GM06990 (cell line): ENCODE measurements around the gene NR5A1.

ENCODE experiments used
- DNase-seq: peaks from one replicate; pipeline ENCODE4 v3.0.0-alpha.2; 2011; ENCODE audit not compliant: insufficient read length; ENCODE audit errors: extremely low read depth
- H3K27me3 ChIP-seq: replicated peaks from 2 replicates; pipeline ENCODE4 v1.6.0; 2011; ENCODE audit warnings: low read length; ENCODE audit not compliant: control insufficient read depth, insufficient read depth
- H3K36me3 ChIP-seq: 2 replicates; pipeline ENCODE4 v1.5.1; 2011; ENCODE audit warnings: low read length; ENCODE audit not compliant: control insufficient read depth, insufficient read depth
- H3K4me3 ChIP-seq: replicated peaks from 2 replicates; pipeline ENCODE4 v1.5.1; 2011; ENCODE audit warnings: low read depth, mild to moderate bottlenecking, control low read depth, low read length
- TF ChIP-seq, protein P1 (sequence below): IDR thresholded peaks from 2 replicates; pipeline ENCODE4 v1.5.1; 2011; ENCODE audit warnings: low read length, control low read depth, mild to moderate bottlenecking, inconsistent platforms; ENCODE audit not compliant: insufficient read depth, poor library complexity, severe bottlenecking

Gene NR5A1

DNA sequence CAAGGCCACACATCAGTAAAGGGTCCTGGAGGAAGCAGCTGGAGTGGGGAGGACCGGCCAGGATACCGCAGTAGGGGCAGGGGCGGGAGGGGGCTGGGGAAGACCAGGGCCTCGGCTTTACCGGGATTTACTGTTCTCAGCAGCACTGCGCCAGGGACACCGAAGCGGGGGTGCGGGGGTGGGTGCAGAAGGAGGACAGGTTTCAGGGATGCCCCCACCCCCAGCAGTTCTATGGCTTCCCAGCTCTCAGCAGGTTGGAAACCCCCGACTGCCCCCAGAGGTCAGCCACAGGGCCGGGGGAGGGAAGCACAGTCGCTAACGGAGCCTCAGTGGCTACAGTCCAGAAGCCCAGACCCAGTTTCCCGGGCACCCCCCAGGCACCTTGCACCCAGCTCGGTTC is 21.3 kb downstream of the NR5A1 start:
- no peak for DNase-seq
- no peaks in the 10 kb centered on the region for H3K36me3 ChIP-seq
- no peak overlapping the region for H3K4me3 ChIP-seq
- no peaks in the 10 kb centered on the region; the same call in 1 of the 2 replicates for H3K27me3 ChIP-seq
- TF ChIP-seq, protein P1, sequence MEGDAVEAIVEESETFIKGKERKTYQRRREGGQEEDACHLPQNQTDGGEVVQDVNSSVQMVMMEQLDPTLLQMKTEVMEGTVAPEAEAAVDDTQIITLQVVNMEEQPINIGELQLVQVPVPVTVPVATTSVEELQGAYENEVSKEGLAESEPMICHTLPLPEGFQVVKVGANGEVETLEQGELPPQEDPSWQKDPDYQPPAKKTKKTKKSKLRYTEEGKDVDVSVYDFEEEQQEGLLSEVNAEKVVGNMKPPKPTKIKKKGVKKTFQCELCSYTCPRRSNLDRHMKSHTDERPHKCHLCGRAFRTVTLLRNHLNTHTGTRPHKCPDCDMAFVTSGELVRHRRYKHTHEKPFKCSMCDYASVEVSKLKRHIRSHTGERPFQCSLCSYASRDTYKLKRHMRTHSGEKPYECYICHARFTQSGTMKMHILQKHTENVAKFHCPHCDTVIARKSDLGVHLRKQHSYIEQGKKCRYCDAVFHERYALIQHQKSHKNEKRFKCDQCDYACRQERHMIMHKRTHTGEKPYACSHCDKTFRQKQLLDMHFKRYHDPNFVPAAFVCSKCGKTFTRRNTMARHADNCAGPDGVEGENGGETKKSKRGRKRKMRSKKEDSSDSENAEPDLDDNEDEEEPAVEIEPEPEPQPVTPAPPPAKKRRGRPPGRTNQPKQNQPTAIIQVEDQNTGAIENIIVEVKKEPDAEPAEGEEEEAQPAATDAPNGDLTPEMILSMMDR = no peak

DNA sequence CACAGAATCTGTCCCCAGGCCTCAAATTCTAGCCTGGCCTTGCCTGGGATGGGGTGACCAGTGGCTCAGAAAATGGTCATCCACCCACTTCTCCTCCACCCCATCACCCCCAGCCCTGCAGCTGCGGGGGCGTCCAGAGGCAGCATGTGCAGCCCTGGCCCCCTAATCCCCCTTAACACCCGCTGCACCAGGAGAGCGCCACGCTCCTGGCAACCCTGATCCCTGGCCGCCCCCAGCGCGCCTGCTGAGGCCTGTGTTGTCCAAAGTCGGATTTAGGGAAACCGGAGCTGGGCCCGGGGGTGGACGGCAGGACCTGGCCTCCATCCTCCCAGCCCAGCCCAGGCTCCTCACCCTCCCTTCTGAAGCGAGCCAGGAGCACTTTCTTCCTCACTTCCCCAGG is 22.0 kb downstream of the NR5A1 start:
- H3K36me3 ChIP-seq = no peaks in the 10 kb centered on the region
- no peaks in the 10 kb centered on the region; the same call in 1 of the 2 replicates for H3K27me3 ChIP-seq
- no peak for DNase-seq
- TF ChIP-seq, protein P1 = no peak
- no peak overlapping the region for H3K4me3 ChIP-seq

DNA sequence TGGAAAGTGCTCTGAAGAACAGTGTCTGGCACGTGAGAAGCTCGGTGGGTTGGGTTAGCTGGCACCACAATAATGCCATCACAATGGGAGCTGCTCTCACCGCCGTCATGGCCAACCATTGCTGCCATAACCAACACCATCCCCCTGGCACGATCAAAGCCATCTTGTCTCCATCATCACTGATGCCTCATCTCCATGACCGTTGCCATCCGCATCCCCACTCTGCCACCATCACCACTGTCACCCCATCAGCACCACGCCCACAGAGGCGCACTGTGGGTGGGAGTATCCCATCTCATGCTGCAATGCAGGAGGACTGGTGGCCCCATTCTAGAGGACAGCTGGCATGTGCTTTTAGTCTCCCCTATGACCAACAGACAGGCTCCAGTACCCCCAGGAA is 23.7 kb downstream of the NR5A1 start:
- Histone ChIP-seq H3K36me3 (no peaks in the 10 kb centered on the region), H3K27me3 (no peaks in the 10 kb centered on the region; the same call in 1 of the 2 replicates), H3K4me3 (no peak overlapping the region)
- no peak for DNase-seq
- TF ChIP-seq, protein P1 = no peak

DNA sequence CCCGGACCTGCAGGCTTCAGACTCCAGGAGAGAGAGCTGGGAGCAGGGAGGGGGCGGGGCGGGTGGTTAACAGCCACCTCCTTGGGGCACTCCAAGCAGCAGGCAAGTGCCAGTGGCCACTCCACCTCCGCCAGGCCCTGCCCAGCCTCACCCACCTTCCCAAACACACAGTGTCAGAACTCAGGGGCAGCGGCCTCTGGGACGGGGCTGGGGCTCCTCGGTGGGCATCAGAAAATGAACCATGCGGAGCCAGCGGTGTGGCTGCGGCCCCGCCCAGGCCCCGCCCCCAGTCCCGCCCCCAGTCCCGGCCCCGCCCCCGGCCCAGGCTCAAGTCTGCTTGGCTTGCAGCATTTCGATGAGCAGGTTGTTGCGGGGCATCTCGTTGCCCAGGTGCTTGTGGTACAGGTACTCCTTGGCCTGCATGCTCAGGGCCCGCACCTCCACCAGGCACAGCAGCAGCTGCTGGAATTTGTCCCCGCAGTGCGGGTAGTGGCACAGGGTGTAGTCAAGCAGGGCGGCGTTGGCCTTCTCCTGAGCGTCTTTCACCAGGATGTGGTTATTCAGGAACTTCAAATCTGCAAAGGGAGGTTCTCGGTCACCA is 24.7 kb downstream of the NR5A1 start:
- H3K4me3 ChIP-seq = no peak overlapping the region
- H3K36me3 ChIP-seq = no peaks in the 10 kb centered on the region
- no peaks in the 10 kb centered on the region; the same call in 1 of the 2 replicates for H3K27me3 ChIP-seq
- no peak for DNase-seq
- TF ChIP-seq, protein P1 = no peak

DNA sequence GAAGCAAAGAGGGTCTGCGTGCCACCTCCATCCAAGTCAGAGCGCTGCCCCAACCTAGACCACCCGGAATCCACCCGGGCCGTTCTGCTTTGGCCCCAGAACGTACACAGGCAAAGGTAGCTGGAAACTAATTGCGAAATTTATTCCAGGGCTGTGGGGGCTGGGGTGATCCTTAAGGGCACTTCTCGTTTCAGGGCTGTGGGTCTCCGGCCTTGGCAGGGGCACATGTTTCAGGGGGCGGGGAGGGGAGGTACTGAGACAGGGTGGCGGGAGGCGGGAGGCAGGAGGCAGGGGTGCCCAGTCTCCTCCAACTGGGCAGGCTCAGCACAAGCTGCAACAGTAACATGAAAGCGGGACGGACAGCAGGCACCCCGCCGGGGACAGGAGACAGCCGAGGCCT is 26.1 kb downstream of the NR5A1 start:
- TF ChIP-seq, protein P1 = no peak
- H3K36me3 ChIP-seq = no peaks in the 10 kb centered on the region
- H3K27me3 ChIP-seq = peaks cover 2% of the 10 kb centered on the region
- DNase-seq = no peak
- H3K4me3 ChIP-seq = no peak overlapping the region

DNA sequence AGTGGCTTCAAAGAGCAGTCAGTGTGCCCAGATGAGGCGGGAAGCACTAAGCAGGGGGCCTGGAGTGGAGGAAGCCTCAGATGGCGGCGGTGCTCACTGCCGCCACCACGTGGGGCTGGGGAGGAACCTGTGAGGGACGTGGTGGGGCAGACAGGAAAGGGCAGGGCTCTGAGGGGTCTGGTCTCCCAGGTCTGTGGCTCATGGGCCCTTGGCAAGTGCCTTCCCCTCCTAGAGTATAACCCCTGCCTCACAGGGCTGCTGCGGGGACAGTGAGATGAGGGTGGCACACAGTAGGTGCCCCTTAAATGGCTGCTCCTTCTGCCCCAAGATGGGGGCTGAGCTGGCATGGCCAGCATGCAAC is 26.6 kb downstream of the NR5A1 start:
- no peak overlapping the region for H3K4me3 ChIP-seq
- H3K36me3 ChIP-seq = no peaks in the 10 kb centered on the region
- TF ChIP-seq, protein P1 = peak; percentile 85
- H3K27me3 ChIP-seq = peaks cover 2% of the 10 kb centered on the region
- DNase-seq = peak; percentile 42
